AG10803 (cell line): ENCODE results near the gene SHC4.

ENCODE experiments used
- DNase-seq: peaks from one replicate; pipeline ENCODE4 v3.0.0; 2010; ENCODE audit warnings: low read depth
- H3K4me3 ChIP-seq: 2 replicates; pipeline ENCODE4 v1.5.1; 2011; ENCODE audit warnings: mild to moderate bottlenecking, low read length, control low read depth
- CTCF ChIP-seq: conservative IDR thresholded peaks from 2 replicates; pipeline ENCODE4 v1.5.1; 2011; ENCODE audit warnings: mild to moderate bottlenecking, low read length, control low read depth, inconsistent platforms

Gene SHC4

GRCh38 chr15:48963524-48964113 is at the start of gene SHC4:
TSS of gene SHC4 (minus strand) at chr15:48963919. CDS start at chr15:48963015, 904 bp downstream.
- peak within 1 kb of the TSS; percentile 68 for H3K4me3 ChIP-seq
- TF ChIP-seq CTCF, result peak; percentile 49
- peak; percentile 70 for DNase-seq

- no peak for DNase-seq
- no peak overlapping the region for H3K4me3 ChIP-seq
- no peak for TF ChIP-seq CTCF
Observed at GRCh38 chr15:48999314-48999713, 35.6 kb upstream of the SHC4 start.

- peak; percentile 52 for DNase-seq
- TF ChIP-seq CTCF, result no peak
- no peak overlapping the region for H3K4me3 ChIP-seq
Observed at GRCh38 chr15:48996276-48996675, 32.6 kb upstream of the SHC4 start.

- no peak overlapping the region for H3K4me3 ChIP-seq
- no peak for DNase-seq
- TF ChIP-seq CTCF, result no peak
Observed at GRCh38 chr15:48993380-48993779, 29.7 kb upstream of the SHC4 start.

- TF ChIP-seq CTCF, result no peak
- no peak overlapping the region for H3K4me3 ChIP-seq
- no peak for DNase-seq
Observed at GRCh38 chr15:48992545-48992944, 28.8 kb upstream of the SHC4 start.

- TF ChIP-seq CTCF, result no peak
- no peak overlapping the region for H3K4me3 ChIP-seq
- DNase-seq, result no peak
Observed at GRCh38 chr15:48992096-48992495, 28.4 kb upstream of the SHC4 start.

- TF ChIP-seq CTCF, result no peak
Observed at GRCh38 chr15:48989170-48989569, 25.5 kb upstream of the SHC4 start.

More at GRCh38 chr15:48989170-48989569, 25.5 kb upstream of the SHC4 start:
- H3K4me3 ChIP-seq, result no peak overlapping the region
- DNase-seq, result peak; percentile 27
